HG03457 (cell line): ENCODE measurements around the gene PLEKHM1.
"Not testable (repeated sequence)": the region's sequence is repeated elsewhere in the genome, so short reads cannot be mapped to it uniquely, and the experiment has no call there.

Experiments
- ATAC-seq: cut with Tn5 transposase; IDR thresholded peaks from one replicate; pipeline ENCODE4 v1.9.1; 2021; ENCODE audit warnings: moderate number of reproducible peaks; ENCODE audit not compliant: unreplicated experiment

PLEKHM1 gene

DNA sequence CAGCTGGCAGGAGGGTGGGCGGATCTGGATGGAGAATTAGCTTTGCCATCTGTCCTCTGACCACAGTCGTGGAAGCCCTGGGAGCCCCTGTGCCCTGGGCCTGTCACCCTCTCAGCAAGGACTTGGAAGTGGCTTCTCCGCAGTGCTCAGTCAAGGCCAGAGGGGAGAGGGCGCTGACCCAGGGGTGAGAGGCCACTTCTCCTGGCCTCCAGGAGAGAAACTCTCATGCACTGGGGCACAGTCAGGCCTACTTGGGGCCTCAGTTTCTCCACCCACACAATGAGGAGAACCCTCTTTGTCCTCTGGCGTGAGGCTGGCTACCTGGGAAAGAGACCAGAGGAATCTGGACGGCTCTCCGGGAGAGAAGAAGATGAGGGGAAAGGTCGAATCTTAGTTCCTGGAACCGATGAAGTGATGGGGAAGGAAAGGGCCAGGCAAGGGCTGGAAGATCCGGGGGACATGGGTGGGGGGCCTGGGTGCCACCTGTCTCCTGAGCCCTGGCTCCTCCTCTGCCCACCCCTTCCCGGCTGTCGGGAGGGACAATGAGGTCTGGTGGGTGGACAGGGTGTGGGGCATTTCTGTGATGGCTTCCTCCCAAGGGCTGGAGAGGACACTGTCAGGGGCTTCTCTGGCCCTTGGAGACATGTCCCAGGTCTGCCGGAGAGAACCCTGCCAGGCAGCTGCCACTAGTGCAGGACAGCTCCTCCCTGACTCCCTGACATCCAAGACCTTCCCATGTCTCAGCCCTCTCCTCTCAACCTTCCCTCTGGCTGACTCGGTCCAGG is 48.8 kb downstream of the PLEKHM1 start:
- no peak for ATAC-seq

- ATAC-seq, result not testable (repeated sequence)
Measured at GRCh38 chr17:45440839-45441515, 49.5 kb downstream of the PLEKHM1 start.

DNA sequence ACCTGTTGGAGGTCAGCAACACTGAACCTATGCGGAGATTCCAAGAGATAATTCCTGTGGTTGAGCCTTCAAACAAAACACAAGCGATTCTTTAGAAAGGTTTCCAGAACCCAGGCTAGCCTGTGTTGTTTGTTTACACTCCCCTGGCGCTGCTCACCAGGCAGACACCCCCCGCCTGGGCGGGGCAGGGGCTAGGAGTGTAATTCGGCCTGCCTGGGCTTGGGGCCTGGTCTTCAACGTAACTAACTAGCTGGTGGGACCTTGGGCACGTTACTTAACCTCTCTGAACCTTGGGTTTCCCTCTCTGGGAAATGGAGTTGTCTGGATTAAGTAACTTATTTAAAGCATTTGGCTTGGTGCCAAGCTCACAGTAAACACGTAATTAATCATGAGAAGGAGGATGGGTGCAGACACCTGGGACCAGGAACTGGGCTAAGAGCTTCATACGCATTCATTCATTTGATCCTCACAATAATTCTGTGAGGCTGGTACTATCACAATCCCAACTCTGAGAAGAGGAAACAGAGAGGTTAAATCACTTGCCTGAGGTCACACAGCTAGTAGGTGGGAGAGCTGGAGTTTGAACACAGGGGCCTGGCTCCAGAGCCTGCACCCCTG is 50.3 kb downstream of the PLEKHM1 start:
- ATAC-seq, result no peak

DNA sequence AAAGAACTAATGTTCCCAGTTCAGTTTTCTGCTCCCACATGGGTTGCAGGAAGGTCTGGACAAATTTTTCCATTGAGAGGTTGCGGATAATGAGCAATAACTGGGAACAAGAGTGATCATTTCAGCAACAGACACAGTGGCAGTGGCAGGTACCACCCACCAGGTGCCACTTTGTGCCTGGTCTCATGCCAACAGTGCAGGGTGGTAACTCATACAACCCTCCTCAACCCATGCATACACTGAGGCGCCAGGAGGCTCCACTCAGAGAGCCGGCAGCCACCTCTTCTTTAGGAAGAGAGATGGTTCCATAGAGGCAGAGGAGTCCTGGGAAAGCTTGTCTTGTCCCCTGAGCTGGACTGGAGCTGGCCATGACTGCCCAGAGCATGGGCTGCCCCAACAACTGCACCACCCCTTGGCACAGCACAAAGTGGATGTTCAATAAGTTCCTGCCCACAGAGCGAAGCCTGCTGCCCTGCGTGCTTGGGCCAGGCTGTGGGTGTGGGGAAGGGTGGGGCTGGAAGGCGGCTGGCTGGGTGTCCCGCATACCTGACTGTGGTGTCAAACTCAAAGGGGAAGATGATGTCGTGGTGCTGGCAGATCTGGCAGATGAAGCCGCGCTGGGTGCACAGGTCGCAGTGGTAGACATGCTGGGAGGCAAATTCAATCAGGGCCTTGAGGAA is 51.5 kb downstream of the PLEKHM1 start:
- no peak for ATAC-seq

- no peak for ATAC-seq
Measured at GRCh38 chr17:45437465-45438283, 52.8 kb downstream of the PLEKHM1 start.

GRCh38 chr17:45436625-45437464 is 53.7 kb downstream of the PLEKHM1 start:
- ATAC-seq, result no peak

DNA sequence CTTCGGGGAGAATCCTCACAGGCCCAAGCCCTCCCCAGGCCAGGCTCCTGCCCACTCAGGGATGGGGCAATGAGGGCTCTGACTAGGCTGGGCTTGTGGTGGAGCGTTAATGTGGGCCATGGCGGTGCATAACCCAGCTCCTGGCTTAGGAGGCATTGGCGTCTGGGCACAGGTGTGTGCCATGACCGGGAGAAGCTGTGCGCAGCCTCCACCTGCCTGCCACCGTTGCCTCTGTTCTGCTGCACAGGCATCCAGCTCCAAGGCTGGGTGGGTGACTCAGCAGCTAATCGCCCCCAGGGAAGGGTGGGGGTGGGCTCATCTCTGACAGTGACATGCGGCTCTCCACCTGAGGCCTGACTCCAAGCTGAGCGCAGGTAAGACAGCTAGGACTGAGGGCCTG is 54.4 kb downstream of the PLEKHM1 start:
- ATAC-seq, result no peak

- no peak for ATAC-seq
Measured at GRCh38 chr17:45435481-45435880, 55.0 kb downstream of the PLEKHM1 start.

- no peak for ATAC-seq
Measured at GRCh38 chr17:45433159-45433535, 57.4 kb downstream of the PLEKHM1 start.

DNA sequence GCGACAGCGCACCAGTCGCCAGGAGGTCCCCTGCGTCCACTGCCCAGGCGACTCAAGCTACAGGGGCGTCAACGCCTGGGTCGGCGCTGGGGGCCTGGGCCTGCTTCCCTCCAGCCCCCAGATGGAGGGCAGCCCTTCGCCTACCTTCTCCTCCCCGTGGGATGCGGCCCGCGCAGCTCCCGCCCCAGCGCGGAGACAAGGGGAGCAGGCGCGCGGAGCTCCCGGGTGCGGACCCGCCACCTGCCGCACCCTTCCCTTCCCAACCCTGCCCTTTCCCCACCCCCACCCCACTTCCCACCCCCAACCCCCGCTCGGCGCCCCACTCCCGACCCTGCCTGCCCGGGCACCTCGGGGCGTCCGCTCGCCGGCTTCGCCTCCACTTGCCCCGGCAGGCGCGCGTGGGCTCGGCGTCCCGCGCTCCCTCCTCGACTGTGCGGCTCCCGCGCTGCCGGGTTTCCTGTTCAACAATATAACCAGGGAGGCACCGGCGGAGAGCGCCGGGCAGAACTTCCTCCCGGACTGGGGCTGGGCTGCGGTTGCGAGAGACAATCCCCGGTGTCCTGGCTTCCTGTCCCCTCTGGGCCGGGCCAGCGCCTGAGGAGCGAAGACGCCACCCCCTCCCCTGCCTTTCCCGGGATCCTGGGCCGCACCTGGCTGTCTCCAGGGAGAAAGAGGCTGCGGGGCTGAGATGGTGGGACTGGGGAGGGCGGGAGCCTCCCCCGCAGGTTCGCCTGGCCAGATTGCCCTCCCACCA is 57.9 kb downstream of the PLEKHM1 start, which contains the start of gene ARHGAP27:
Gene ARHGAP27, minus strand, starts transcription at position 466 of the 754 bp plus-strand sequence. CDS start 2,591 bp downstream, outside the sequence.
- no peak for ATAC-seq

DNA sequence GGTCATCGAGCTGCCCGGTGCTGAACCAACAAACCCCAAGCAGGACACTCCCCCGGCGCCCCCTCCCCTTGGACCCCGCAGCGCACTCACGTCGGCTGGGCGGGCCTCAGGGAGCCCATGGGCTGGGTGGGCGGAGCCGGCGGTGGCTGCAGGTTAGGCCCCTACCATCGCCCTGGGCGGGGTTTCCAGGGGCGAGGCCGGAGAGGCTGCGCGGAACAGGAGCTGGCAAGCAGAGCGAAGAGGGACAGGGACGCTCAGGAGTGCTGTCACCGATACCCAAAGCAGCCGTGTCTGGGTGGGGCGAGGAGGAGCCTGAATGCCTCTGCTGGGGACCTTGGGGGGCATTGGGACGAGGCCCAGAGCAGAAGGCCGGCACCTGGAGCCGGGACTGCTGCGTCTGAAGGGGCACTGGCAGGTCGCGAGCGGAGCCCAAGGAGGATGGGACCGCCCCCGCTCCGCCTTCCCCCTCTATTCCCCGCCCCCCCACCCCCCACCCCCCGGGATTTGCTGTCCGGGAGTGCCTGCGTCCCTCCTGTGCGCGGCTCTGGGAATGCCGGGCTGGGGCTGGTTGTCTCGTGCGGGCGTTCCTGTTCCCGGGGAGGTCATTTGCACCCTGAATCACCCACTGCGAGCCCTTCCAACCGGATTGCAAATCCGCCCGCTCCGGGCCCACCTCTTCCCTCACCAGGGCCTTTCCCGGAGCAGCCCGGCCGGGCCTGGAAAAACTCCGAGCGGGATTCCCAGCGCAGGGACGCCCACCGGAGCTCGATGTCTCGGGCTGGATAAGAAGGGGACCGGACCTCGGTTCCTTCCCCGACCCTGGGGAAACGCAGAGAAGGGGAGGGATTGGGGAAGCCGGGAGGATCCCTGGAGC is 58.8 kb downstream of the PLEKHM1 start:
- ATAC-seq, result no peak

DNA sequence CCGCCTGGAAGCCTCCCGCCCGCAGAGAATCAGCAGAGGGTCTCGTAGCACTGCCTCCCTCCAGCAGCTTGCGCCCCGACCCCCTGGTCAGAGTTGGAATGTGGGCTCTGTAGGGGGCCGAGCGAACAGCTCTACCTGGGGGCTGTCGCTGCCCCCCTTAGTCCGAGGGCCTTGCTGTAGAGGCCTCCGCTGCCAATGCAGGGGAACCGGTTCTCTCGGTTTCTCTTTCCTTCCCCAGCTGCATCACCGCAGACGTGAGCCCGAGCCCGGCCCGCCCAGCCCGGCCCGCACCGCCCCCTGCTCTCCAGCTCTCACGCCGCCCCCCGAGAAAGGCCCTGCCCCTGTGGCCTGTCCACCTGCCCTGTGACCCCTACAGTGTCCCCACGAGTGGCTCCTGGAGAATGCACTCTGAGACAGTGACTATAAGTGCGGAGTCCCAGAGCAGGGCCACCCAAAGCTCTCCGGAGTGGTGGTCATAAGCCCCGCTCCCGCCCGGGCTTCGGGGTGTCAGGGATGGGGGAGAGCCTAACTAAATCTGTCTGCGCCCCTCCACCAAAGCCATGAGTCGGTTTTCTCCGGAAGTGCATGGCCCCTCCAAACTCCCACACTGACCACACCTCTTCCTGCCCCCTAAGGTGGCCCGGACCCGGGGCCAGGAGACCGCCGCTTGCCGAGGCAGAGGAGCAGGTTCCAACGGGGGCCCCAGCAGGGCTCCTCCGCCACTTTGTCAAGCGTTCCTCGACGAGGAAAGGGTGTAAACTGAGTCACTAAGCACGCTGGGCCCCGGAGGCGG is 59.6 kb downstream of the PLEKHM1 start:
- no peak for ATAC-seq

DNA sequence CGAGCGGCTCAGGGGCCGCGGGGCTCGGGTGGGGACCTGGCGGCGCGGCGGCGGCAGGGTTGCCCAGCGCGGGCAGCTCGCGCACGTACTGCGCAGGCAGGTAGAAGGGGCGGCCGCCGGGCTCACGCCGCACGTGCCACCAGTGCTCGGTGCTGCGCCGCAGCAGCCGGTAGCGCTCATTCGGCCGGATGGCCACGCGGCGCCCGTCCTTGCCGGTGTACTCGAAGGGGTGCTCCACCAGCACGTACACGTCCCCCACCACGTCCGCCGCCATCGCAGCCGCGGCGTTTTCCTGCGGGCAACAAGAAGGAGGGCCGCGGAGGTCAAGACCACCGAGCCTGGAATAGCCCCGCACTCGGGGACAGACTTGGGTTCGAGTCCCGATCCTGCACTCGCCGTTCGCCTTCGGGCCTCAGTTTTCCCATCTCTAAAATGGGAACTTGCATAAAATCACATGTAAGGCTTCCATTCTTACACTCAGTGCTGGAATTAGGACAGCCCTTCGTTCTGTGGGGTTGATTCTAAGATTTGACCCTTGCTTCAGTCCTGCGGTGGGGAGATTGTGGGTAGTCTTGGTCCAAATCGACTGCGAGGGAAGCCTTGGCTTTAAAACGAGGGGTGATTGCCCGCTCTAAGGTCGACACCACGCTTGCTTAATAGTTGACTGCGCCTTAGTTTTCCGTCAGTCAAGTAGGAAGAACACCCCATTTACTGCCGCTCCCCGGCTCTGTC is 60.3 kb downstream of the PLEKHM1 start:
- ATAC-seq, result no peak

DNA sequence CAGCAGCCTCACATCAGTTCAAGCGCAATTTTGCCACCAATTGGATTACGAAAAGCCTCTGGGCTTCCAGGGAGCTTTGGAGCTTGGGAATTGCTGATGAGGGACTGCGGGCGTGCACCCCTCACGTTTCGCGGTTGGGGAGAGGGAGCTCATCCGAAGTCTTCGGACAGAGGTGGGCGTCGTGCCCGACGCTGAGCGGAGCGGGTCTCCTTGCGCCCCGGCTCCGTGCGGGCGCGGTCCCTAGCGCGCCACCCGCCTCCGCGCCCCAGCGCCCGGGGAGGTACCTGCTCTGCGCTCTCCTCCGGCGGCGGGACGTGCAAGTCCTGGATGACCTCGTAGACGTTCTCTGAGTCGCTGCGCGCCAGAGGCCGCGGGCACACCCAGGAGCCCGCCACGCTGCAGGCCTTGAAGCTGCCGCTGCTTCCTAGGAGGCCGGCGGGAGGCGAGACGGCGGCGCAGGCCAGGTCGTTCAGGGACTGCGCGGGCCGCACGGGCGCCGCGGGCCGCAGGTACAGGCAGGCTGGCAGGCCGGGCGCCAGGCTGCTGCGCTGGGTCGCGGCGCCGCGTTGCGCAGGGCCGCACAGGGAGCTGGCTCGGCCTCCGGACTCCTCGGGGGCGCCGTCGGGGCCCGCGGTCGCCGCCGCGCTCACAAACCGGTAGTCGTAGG is 61.0 kb downstream of the PLEKHM1 start:
- no peak for ATAC-seq

DNA sequence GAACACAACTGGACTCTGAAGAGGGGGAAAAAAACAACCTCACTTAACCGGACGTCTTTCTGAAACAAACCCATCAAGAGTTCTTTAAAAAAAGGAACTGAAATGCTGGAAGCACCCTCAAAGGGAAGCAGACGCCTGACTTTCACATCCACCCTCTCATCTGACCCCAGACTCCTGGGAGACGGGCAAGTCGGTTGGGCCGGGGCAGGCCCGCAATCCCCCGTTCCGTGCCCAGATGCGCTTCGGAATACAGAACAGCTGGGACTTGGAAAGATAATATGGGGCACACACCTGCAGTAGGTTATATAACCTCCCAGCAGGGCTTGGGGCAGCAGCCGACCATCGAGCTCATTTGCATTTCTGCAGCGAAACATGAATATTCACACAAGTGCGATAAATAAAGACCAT is 61.6 kb downstream of the PLEKHM1 start:
- ATAC-seq, result no peak

- no peak for ATAC-seq
Measured at GRCh38 chr17:45428050-45428617, 62.4 kb downstream of the PLEKHM1 start.
